Body of pancreas (tissue), 4 donors: ENCODE measurements around the gene CHEK1.

Source experiments
- CTCF ChIP-seq, 7 experiments: fragments of 450-650 bp in 4 of 7; fragments of 200-600 bp in 3 of 7; sonication (generic) in 3 of 7; IDR thresholded peaks; one replicate each; pipeline ENCODE4 v1.5.1; 2016 to 2019; ENCODE audit warnings: antibody characterized with exemption in 7 of 7
- POLR2A ChIP-seq, 3 donors: fragments of 450-650 bp; IDR thresholded peaks; one replicate each; pipeline ENCODE4 v1.6.1; 2016; ENCODE audit warnings: antibody characterized with exemption in 3 of 3, mild to moderate bottlenecking in 2 of 3

- TF ChIP-seq CTCF (IDR thresholded peaks at IDR 0.05) (no peak), POLR2A (IDR thresholded peaks at IDR 0.05) (no peak)
Measured at GRCh38 chr11:125690006-125690405, 65.0 kb downstream of the CHEK1 start.
